Vagina (tissue), 2 donors: ENCODE data around the gene SCAMP3. TPM values are rescaled to one million over a fixed set of nuclear protein-coding genes. Genes with fewer than 3 reads are reported as not detected.
A peak's percentile ranks its signal among the peaks of the same experiment; 100 is the strongest.

ENCODE experiments used
- DNase-seq, 2 donors: peaks; one replicate each; pipeline ENCODE4 v3.0.0-alpha.2; 2017; ENCODE audit errors: extremely low spot score in 2 of 2
- H3K27ac ChIP-seq: fragments of 200-600 bp; sonication (generic); one replicate; pipeline ENCODE4 v1.5.1; 2019
- H3K27me3 ChIP-seq: fragments of 200-600 bp; sonication (generic); one replicate; pipeline ENCODE4 v1.5.1; 2019
- H3K36me3 ChIP-seq, 2 donors: fragments of 200-600 bp; sonication (generic); one replicate each; pipeline ENCODE4 v1.5.1; 2017 to 2019
- H3K4me1 ChIP-seq: fragments of 200-600 bp; sonication (generic); one replicate; pipeline ENCODE4 v1.5.1; 2019
- H3K4me3 ChIP-seq, 2 donors: fragments of 200-600 bp; sonication (generic); 1 replicate in 1 of 2; 2 replicates in 1 of 2; pipeline ENCODE4 v1.5.1; 2016 to 2019
- H3K9me3 ChIP-seq: fragments of 200-600 bp; sonication (generic); one replicate; pipeline ENCODE4 v1.5.1; 2019
- POLR2A ChIP-seq, 2 donors: fragments of 450-650 bp; IDR thresholded peaks; one replicate each; pipeline ENCODE4 v1.6.1; 2017; ENCODE audit warnings: antibody characterized with exemption in 2 of 2, mild to moderate bottlenecking in 2 of 2, moderate library complexity in 2 of 2
- POLR2AphosphoS5 ChIP-seq, 2 donors: sonication (generic); formaldehyde crosslinking; IDR thresholded peaks; one replicate each; pipeline ENCODE4 v1.9.0; 2017; ENCODE audit warnings: antibody characterized with exemption in 2 of 2, mild to moderate bottlenecking in 2 of 2, low read depth in 1 of 2; ENCODE audit not compliant: insufficient read depth in 1 of 2
- intact Hi-C: fragments of 100-400 bp; cut with DNase I; formaldehyde crosslinking; loops from one replicate; pipeline ENCODE4 v1.15.1; 2023
- total RNA-seq: library from RNA; depleted of rRNA; stranded (reverse); fragments of >200 nt; gene quantifications from one replicate; pipeline ENCODE4 v1.2.3, GENCODE V29; 2016
- TF ChIP-seq, protein P1 (sequence below), 3 experiments: fragments of 450-650 bp in 2 of 3; fragments of 200-600 bp in 1 of 3; sonication (generic) in 1 of 3; IDR thresholded peaks; one replicate each; pipeline ENCODE4 v1.5.1; 2017 to 2019; ENCODE audit warnings: antibody characterized with exemption in 3 of 3, mild to moderate bottlenecking in 2 of 3, moderate library complexity in 2 of 3

SCAMP3 gene
- 44.7 TPM for total RNA-seq

DNA sequence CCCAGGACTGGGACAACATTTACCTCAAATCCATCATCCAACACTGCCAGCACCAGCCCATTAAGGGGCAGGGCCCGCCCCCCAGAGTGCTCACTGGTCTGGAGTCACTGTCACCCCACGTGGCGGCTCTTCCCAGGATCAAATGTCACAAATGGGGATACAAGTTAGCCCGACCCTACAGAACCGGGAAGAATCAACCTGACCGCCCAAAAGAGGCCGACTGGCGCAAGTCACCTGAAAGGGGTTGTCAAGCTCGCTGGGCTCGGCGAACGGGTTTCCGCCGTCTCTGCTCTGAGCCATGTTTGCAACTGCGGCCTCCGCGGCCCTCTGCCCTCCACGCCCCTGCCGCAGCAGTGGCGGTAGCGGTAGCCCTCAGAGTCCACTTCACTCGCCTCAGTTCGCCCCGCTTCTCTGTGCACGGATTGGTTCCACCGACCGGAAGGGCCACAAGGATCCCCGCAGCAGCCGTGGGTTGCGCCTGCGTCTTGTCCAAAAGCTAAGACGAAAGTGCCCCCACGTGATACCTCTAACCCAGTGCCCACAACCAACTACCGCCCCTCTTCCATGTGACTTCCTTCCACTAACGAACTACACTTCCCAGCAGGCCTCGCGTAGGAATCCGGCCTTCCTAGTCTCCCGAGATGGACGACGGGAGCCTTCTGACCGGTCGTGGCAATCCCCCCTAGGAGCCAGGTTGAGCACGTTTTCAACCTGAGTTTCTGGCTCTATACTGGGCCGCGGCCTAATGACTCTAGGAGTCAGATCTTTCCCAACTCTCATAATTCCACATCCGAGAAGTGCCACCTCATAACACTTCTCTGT is at the start of gene SCAMP3:
SCAMP3 (minus strand) TSS at position 509 of the 822 bp plus-strand sequence; CDS start at position 300, 209 bp downstream.
- Histone ChIP-seq H3K4me1 (peaks cover 24% of the 10 kb centered on the region), H3K9me3 (no peaks in the 10 kb centered on the region), H3K27ac (peak within 1 kb of the TSS; percentile 70), H3K27me3 (no peaks in the 10 kb centered on the region), H3K4me3 (peak within 1 kb of the TSS; percentile 67 to 81), H3K36me3 (peaks cover 0 to 47% of the 10 kb centered on the region in 2 donors)
- intact Hi-C loops = no loop called here
- TF ChIP-seq POLR2AphosphoS5 (IDR thresholded peaks at IDR 0.05; ENCODE audit: insufficient read depth in 1 of 2, low read depth in 1 of 2) (peak; percentile 92 to 99), POLR2A (IDR thresholded peaks at IDR 0.05) (peak in 1 of 2 donors; percentile 11)
- TF ChIP-seq, protein P1, sequence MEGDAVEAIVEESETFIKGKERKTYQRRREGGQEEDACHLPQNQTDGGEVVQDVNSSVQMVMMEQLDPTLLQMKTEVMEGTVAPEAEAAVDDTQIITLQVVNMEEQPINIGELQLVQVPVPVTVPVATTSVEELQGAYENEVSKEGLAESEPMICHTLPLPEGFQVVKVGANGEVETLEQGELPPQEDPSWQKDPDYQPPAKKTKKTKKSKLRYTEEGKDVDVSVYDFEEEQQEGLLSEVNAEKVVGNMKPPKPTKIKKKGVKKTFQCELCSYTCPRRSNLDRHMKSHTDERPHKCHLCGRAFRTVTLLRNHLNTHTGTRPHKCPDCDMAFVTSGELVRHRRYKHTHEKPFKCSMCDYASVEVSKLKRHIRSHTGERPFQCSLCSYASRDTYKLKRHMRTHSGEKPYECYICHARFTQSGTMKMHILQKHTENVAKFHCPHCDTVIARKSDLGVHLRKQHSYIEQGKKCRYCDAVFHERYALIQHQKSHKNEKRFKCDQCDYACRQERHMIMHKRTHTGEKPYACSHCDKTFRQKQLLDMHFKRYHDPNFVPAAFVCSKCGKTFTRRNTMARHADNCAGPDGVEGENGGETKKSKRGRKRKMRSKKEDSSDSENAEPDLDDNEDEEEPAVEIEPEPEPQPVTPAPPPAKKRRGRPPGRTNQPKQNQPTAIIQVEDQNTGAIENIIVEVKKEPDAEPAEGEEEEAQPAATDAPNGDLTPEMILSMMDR (IDR thresholded peaks at IDR 0.05) = no peak
- DNase-seq = peak in 1 of 2 donors; percentile 99

DNA sequence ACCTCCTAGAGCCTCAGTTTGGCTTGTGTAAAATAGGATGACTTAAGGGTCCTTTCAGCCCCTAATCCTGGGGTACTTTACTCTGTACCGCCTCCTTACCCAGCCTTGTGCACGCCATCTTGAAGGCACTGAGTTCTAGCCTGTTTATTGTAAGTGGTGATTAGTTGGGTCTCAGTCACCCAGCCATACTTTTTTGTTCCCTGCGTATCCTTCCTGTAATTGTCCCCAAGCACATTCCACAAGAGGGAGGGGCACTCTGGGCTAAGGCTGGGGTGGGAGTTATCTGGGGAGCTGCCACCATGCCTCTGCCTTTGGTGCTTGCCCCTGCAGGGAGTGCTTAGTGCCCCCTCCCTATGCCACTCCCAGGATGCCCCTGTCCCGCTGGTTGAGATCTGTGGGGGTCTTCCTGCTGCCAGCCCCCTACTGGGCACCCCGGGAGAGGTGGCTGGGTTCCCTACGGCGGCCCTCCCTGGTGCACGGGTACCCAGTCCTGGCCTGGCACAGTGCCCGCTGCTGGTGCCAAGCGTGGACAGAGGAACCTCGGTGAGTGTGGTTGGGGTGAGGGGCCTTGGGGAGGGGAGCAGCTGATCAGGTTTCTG is 47.4 kb upstream of the SCAMP3 start:
- Histone ChIP-seq H3K4me1 (peaks cover 27% of the 10 kb centered on the region), H3K4me3 (peak overlapping the region; percentile 72 to 75), H3K27ac (peak overlapping the region; percentile 93), H3K27me3 (no peaks in the 10 kb centered on the region), H3K9me3 (no peaks in the 10 kb centered on the region), H3K36me3 (peaks cover 0 to 6% of the 10 kb centered on the region in 2 donors)
- no peak for TF ChIP-seq POLR2AphosphoS5 (IDR thresholded peaks at IDR 0.05; ENCODE audit: insufficient read depth in 1 of 2, low read depth in 1 of 2)
- TF ChIP-seq, protein P1 (IDR thresholded peaks at IDR 0.05) = no peak
- no peak for TF ChIP-seq POLR2A (IDR thresholded peaks at IDR 0.05)
- no peak for DNase-seq
- intact Hi-C loops = no loop called here

DNA sequence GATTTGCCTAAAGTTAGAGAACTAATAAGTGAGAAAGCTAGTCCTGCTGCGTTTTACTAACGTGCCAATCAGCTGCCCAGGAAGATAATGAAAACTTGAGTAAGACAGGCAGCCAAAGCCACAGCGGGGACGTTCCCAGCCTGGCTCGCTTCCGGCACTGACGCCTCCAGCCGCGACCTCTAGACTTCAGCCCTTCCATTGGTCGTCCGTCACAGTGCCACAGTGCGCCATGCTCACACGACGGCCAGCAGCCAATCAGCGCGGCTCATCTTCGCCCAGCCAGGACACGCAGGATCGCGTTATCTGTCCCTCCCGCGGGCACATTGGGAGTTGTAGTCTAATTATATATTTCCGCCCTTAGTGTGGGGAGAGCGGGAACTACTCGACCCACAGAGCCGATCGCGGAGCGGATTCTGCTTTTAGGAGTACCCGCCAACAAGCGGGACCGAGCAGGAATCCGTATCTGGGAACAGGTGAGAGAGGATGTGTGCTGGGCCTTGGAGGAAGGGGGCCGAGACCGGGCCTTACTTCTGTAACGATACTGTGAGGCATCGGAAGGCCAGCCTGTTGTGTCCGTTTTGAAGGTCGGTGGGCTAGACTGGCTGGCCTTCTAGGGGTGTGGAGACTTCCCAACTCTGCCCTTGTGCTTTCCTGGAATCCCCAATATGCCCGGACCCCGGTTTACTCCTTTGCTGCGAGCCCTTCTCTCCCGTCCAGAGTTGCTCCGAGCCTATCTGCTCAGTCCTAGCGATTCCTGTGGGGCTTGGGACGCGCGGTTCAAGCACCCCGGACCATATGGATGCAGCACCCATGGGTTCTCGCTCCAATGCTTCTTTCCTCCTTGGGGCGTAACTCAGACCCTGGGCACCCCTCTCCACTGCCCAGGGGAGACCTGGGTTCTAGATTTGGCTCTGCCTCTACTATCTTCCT is 46.6 kb upstream of the SCAMP3 start, which contains the start of gene FDPS:
FDPS (plus strand) TSS at position 374 of the 930 bp plus-strand sequence. CDS start 924 bp downstream, outside the sequence.
- no peaks in the 10 kb centered on the region for H3K9me3 ChIP-seq
- H3K27ac ChIP-seq = peak within 1 kb of the TSS; percentile 93
- no peak for TF ChIP-seq POLR2A (IDR thresholded peaks at IDR 0.05)
- TF ChIP-seq, protein P1 (IDR thresholded peaks at IDR 0.05) = peak in 2 of 3 experiments; percentile 15 to 49
- TF ChIP-seq POLR2AphosphoS5 (IDR thresholded peaks at IDR 0.05; ENCODE audit: insufficient read depth in 1 of 2, low read depth in 1 of 2) = peak; percentile 96 to 99
- H3K4me1 ChIP-seq = peaks cover 27% of the 10 kb centered on the region
- H3K4me3 ChIP-seq = peak within 1 kb of the TSS; percentile 72 to 75
- H3K27me3 ChIP-seq = no peaks in the 10 kb centered on the region
- peaks cover 0 to 6% of the 10 kb centered on the region in 2 donors for H3K36me3 ChIP-seq
- intact Hi-C loops = no loop called here
- peak in 1 of 2 donors; percentile 99 for DNase-seq

DNA sequence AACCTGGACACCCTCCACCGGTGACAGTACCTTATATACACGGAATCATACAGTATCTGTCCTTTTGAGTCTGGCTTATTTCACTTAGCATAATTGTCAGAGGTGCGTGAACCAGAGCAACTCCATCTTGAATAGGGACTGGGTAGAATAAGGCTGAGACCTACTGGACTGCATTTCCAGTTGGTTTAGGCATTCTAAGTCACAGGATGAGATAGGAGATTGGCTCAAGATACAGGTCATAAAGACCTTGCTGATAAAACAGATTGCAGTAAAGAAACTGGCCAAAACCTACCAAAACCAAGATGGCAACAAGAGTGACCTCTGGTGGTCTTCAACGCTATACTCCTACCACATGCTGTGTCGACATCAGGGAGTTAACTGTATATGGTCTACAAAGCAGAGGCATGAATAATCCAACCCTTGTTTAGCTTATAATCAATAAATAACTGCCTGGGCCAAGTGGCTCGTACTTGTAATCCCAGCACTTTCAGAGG is 45.1 kb upstream of the SCAMP3 start:
- intact Hi-C loops = no loop called here
- Histone ChIP-seq H3K27ac (no peak overlapping the region), H3K4me3 (no peak overlapping the region), H3K4me1 (peaks cover 27% of the 10 kb centered on the region), H3K9me3 (no peaks in the 10 kb centered on the region), H3K27me3 (no peaks in the 10 kb centered on the region), H3K36me3 (peaks cover 0 to 4% of the 10 kb centered on the region in 2 donors)
- TF ChIP-seq POLR2A (IDR thresholded peaks at IDR 0.05) (no peak), POLR2AphosphoS5 (IDR thresholded peaks at IDR 0.05; ENCODE audit: insufficient read depth in 1 of 2, low read depth in 1 of 2) (no peak)
- TF ChIP-seq, protein P1 (IDR thresholded peaks at IDR 0.05) = no peak
- DNase-seq = no peak
